HG03060 (cell line): ENCODE results near the gene ATP1B3.
"Not testable (repeated sequence)": the region's sequence is repeated elsewhere in the genome, so short reads cannot be mapped to it uniquely, and the experiment has no call there.

Experiments used
- ATAC-seq: cut with Tn5 transposase; IDR thresholded peaks from one replicate; pipeline ENCODE4 v1.9.1; 2021; ENCODE audit warnings: low read depth, moderate number of reproducible peaks; ENCODE audit not compliant: unreplicated experiment

ATP1B3 gene

DNA sequence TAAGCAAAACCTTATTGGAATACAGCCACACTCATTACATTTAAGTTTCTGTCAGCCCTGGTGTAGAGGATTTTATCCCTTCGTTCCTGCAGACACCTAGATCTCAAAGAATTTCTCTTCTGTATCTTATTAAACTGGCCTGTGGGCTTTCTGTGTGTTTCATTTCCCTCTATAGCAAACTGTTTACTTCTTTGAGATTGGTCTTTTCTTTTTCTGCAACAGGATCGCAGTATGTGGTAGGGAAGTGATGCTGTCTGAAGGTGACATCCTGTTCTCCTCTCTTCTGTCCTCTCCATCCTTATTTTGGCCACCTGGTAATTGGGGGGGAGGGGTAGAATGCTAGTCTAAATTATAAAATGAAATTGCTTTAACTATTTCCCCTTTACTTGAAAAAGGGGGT lies 25.5 kb downstream of the ATP1B3 start:
- no peak for ATAC-seq

DNA sequence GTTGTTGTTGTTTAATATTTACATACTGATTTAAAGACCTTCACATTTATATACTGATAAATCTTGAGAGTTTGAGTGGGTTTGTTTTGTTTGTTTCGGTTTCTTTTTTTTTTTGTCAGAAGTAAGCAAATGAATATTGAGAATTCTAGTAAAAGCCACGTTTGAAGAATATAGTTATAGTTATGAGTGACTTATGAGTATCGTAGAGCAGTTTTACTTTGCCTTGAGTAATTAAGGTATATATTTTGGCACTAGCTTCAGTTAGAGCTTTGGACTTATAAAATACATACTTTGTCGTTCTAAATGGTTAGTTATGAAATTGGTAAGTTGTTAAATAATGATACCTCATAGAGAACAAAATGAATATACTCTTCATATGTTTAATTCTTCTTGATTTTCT lies 27.8 kb downstream of the ATP1B3 start:
- ATAC-seq: no peak

DNA sequence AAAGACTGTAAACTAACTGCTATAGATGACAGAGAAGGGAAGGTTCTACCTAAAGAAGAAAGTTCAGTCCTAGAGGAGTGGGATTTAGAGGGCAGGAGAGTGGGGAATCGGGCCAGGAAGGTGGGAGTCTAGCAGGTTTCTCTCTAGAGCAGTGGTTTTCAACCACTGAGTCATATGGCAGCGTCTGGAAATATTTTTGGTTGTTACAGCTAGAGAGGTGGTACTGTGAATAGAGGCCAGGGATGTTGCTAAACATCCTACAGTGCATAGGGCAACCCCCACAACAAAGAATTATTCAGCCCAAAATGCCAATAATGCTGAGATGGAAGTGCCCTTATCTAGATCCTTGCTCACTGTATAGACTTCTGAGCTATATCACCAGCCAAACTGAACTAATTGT lies 28.7 kb downstream of the ATP1B3 start:
- ATAC-seq: no peak

DNA sequence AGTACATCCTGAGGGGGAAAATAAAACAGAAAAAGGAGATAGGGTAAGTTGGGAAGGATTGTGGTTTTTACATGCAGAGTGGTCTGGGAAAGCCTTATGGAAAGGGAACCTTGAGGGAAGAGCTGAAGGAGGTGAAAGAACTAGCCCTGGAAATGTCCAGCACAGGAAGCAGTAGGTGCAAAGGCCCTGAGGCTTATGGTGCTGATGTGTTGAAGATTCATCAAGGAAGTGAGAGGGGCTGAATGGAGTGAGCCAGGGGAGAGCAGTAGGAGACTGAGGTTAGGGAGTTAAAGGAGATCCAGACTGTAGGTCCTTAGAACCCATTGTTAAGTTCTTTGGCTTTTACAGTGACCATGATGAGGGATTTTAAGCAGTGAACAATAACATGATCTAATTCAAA lies 33.0 kb downstream of the ATP1B3 start:
- ATAC-seq: no peak

DNA sequence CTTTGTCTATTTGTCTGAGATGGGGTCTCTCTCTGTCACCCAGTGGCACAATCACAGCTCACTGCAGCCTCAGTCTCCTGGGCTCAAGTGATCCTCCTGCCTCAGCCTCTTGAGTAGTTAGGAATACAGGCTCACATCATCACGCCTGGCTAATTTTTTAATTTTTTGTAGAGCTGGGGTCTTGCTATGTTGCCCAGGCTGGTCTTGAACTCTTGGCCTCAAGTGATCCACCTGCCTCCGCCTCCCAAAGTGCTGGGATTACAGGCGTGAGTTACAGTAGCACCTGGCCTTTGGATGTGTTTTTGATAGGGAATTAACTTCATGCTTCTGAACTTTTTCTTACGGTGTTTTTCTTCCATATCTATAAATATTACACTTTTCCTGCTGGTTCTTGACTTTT lies 33.5 kb downstream of the ATP1B3 start:
- not testable (repeated sequence) for ATAC-seq

DNA sequence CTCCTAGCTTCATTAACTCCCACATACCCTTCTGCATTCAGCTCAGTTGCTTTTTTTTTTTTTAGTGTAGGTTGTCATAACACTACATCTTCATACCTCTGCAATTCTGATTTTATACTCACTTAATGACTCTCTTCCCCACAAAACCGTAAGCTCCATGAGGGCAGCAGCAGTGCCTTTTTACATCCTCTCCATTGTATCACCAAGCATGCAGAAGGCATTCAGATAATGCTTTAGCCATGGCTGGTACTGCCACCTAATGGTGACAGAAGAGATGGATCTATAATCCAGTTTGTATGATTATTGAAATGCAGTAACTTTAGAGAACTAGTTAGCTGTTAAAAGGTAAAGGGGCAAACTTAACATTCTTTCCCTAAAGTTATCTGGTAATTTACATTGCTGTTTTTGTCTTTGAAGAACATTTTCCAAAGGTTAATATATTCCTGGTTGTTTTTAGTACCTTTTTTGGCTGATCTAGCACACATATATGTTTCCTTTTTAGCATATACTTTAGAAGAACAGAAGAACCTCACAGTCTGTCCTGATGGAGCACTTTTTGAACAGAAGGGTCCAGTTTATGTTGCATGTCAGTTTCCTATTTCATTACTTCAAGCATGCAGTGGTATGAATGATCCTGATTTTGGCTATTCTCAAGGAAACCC lies 36.8 kb downstream of the ATP1B3 start:
- no peak for ATAC-seq

DNA sequence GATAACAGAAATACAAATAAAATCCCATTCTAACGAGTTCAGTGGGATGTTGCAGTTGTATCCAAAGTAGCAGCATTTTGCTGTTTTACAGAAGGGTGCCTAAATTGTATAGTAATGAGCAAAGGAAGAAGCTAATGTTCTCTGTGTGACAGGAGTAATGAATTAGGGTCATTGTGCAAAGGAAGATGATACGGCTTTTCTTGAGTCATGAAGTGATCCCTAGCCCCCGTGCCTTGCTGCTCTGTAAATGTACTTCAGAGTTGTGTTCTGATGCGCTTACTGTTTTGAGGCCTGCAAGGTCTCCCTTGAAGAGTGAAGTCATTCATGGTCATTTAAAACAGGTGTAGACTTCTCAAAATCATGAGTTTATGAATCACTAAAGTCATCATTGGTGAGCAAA lies 37.9 kb downstream of the ATP1B3 start:
- ATAC-seq: no peak

DNA sequence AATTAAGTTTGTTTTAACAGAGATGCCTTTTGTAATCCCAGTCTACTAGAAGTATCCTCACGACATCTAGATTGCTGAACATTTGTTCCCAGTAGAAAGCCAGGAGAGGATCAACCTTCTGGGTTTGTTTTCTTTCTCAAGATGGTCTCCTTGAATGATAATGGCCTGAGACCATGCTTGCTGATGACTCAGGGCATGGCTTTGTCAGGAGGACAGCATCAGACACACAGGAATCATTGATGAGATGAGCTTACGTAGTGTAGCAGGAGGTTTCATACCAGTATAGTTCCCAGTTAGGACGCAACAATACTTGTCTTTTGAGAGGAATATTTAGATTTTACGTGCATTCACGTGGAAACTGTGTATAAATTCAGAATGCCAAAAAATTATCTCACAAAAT lies 38.6 kb downstream of the ATP1B3 start:
- ATAC-seq: no peak

DNA sequence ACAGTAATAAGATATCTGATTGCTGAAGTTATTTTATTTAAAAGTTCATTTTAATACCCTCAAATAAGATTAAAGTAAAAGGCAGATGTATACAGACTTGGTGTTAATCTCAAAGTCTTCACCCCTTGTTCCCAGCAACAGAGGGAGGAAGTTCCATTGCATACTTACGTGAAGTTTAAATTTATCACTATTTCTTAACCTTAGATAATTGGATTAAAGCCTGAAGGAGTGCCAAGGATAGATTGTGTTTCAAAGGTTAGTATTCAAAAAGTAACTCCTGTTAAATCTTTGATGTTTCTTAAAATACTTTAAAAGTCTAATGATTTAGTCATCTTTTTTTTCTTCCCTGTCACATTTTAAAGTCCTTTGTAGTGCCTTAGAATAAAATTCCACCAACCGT lies 39.3 kb downstream of the ATP1B3 start:
- no peak for ATAC-seq

DNA sequence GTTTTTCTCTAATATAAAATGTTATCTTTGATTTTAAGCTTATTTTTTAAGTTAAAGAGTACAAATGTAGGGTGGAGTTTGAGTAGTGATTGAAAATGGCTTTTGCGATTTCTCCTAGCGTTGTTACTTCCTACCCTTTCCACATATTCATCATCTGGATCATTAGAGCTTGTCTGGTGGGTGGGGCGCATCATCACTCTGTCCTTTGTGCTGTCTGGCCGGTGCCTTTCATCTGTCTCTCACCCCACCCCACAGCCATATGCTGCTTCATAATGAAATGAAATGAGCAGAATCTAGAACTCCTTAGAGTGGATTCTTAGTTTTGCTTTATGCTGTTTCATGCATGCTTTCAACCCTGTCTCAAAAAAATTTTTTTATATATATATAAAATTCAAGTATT lies 44.3 kb downstream of the ATP1B3 start:
- ATAC-seq: no peak

DNA sequence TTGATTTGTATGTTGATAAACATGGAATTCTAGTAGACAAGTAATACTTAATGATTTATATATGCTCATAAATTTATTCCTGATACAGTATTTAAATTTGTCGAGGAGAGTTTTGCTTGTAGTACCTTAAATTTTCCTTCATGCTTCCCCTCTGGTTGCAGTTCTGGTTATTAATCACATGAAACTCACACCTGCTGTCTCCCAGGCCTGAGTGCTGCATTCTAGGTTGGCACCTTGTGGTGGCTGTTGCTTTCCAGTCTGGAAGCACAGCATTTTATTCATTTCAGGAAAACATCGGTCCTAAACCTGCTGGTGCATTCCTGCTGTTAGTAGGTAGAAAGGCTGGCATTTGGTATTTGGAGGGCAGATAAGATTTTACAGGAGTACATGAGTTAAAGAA lies 44.9 kb downstream of the ATP1B3 start:
- ATAC-seq: no peak

DNA sequence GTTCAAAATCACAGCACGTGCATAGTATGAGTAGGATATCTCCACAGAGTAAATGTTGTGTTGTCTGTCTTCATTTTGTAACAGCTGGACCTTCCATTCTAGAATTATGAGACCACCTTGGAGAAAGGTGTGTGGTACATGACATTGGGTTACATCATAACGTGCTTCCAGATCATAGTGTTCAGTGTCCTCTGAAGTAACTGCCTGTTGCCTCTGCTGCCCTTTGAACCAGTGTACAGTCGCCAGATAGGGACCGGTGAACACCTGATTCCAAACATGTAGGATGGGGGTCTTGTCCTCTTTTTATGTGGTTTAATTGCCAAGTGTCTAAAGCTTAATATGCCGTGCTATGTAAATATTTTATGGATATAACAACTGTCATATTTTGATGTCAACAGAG lies 49.2 kb downstream of the ATP1B3 start:
- ATAC-seq: not testable (repeated sequence)

DNA sequence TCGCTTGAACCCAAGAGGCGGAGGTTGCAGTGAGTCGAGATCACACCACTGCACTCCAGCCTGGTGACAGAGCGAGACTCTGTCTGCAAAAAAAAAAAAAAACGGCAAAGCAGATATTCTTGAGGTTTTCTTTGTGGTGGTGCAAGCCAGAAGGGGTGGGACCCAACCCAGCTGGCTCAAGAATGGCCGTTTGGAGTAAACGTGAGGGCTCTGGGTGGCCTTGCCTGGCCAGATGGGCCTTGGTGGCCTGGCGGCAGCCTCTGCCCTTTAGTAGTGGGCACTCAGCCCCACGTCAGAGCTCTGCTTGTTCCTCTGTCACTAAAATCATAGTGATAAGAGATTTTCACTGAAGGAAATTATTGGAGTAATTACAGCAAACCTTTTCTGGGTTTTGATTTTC lies 50.5 kb downstream of the ATP1B3 start:
- ATAC-seq: no peak

DNA sequence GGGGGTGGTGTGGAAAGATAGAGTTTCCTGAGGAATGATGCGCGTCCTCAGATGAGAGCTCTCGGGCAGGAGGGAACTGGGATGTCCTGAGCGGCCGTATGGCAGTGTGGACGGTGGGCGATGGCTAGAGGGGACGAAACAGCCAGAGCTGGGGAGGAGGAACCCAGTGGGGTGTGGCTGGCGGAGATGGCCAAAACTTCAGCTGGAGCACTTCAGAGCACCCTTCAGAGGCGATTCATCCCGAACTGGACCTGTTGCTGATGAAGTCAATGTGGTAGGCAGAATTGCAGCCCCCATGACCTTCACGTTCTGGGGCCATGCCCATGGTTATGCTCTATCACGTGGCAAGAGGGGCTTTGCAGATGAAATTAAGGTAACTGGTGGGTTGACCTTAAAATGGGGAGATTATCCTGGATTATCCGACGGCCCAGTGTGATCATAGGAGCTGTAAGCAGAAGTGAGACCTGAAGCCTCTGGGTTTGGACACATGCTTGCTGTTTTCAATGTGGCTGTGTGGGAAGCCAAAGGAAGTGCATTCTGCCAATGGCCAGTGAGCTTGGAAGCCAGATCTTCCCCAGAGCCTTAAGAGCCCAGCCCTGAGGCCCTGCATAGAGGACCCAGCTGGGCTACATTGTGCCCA lies 52.3 kb downstream of the ATP1B3 start:
- ATAC-seq: no peak

DNA sequence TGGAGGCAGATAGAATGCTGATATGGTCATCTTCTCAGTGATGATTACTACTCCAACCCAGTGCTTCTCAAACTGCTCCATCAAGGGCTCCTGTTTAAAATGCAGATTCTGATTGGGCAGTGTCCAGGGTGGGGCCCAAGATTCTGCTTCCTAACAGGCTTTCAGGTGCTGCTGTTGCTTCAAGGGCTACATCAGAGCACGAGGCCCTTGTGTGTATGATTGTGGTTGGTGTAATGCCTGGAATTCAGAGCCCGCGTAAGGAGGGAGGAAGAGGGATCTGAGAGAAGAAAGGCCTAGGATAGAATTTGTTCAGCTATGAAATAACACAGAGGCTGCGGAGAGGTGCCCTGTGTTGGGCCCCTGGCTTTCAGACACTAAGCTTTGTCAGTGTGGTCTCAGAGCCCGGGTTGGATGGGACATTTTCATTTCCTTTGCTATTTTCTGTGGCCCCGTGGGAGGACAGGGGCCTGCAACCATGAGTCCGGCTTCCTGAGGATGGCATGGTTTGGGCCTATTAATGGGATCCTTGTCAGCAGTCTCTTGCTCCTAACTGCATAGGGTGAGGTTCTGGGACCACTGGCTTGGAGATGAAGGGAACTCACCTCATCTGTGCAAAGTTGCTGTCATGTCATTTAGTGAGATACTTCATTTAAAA lies 53.0 kb downstream of the ATP1B3 start:
- no peak for ATAC-seq

DNA sequence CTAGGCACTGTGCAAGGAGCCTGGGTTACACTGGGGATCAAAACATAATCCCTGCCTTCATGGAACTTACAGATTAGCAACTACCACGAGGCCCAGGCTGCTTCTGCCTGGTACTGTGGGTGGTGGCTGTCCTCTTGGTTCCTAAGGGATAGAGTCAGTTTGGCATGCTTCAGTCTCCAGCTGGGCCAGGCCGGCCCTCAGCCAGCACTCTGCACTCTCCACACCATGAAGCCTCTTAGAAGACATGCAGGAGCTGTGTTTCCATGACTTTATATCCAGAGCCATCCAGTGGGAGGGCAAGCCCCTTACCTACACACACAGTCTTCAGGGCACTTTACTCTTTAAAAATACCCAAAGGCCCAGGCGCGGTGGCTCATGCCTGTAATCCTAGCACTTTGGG lies 54.4 kb downstream of the ATP1B3 start:
- ATAC-seq: no peak

DNA sequence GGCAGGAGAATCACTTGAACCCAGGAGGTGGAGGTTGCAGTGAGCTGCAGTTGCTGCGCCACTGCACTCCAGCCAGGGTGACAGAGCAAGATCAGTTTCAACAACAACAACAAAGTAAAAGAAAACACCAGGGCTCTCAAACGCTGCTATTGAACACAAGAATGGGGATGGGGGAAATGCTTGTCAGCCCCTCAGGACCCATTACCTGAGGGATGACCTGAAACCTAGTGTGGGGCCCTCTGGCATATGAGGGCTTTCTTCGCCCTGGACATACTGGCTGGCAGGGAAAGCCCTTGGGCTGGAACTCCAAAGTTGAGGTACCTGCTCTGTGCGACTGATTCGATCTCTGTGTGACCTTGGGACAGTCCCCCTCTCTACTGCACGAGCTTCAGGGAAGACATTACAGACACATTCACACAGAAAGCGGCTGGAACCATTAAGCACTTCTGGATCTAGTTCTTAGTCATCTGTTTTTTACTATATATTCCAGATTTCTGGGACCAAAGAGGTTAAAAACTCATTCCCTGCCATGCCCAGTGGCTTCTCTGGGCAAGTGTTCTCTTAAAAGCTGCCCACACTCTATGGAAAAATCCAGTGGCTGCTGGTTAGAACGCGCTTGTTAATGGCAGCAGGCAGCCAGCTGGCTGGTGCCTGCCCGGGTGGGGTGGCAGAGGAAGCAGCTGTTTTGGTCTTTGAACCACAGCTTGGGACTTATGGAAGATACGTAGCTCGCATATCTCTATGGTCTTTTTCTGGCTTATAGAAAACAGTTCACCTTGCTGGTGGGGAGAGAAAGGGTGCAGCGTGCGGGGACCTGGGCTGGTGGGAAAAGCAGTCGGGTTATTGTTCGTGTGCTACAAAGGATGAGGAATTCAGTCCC lies 57.2 kb downstream of the ATP1B3 start:
- ATAC-seq: no peak

DNA sequence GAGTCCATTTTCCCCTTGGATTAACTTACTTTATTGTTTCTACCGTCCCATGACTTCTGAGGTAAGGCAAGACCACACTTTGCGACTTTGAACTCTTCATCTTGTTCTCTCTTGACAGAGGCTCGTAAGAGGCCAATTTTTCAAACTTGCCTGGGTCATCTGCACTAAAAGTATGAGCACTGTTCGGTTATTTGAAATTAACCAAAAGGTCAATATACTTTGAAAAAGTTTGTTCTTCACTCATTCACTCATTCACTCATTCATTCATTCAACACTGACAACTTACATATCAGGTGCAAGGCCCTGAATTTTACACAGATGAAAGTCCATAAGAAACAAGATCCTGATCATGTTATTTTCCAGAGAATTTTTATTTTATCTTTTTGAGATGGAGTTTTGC lies 57.9 kb downstream of the ATP1B3 start:
- no peak for ATAC-seq

DNA sequence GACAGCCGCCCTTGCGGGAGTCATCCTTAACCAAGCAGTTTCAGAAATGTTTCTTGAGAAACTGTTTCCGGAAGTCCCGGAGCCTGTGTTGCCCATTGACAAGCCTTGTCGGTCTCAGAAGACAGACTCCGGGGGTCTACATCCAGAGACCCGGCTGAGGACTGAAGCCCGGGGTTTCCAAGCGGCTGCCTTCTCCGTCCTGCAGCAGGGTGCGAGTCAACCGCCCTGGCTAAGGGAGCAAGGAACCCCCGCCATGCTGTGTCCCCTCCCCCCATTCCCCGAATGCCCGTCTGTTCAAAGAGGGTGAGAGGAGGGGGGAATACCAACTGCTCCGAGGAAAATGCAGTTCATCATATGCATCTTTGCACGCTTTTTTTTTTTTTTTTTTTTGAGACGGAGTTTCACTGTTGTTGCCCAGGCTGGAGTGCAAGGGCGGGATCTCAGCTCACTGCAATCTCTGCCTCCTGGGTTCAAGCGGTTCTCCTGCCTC lies 61.6 kb downstream of the ATP1B3 start:
- ATAC-seq: no peak

DNA sequence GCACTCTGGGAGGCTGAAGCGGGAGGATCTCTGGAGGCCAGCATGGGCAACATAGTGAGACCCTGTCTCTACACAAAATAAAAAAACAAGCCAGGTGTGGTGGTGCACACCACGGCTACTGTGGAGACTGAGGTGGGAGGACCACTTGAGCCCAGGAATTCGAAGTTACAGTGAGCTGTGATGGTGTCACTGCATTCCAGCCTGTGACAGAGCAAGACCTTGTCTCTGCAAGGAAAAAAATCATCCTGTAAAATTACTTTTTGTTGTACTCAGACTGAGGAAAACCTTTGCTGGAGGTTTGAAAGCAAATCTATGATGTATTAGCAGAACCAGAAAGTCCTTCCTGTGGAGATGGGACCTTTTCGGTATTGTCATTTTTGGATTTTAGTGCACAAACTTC lies 63.3 kb downstream of the ATP1B3 start:
- no peak for ATAC-seq

DNA sequence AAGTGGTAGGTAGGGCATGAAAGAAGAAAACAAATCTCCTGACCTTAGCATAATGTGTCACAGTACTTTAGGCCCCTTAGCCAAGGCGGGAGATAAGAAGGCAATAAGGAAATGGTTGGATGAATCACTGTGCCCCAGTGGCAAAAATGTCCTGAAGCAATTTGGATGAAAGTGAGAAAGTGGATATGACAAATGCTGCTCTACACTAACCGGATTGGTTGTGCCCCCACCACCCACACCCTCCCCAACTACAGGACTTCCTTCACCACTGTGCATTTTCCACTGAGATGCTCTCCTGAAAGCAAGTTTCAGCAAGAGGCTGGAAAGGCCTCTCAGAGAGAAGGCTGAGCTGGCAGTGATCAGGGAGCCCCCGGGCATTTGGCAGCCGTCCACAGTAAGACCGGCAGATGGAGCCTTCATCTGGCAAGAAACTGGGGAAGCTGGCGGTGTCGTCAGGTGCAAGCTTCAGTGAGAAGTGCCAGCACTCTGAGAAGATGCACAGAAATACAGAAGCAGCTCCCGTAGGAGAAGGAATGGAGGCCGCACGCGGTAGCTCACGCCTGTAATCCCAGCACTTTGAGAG lies 63.8 kb downstream of the ATP1B3 start:
- no peak for ATAC-seq
